Measurements from ENCODE around the gene NALCN. TPM values are rescaled to one million over a fixed set of nuclear protein-coding genes. Genes with fewer than 3 reads are reported as not detected.

Gene NALCN
- total RNA-seq, 2 experiments from 2014 or later = not detected

- POLR2A ChIA-PET = no interaction called here
- Mint-ChIP-seq H3K4me1 (ENCODE audit: low read depth) (no peaks in the 10 kb centered on the region), H3K4me3 (no peak overlapping the region), H3K9me3 (no peaks in the 10 kb centered on the region), H3K36me3 (no peaks in the 10 kb centered on the region), H3K27me3 (peaks cover 5% of the 10 kb centered on the region), H3K27ac (no peak overlapping the region)
- DNase-seq = no peak
- intact Hi-C loops (cut with micrococcal nuclease) = no loop called here
- CTCF ChIA-PET = no interaction called here
Observed at GRCh38 chr13:101408154-101408553, 8.2 kb downstream of the NALCN start.

GRCh38 chr13:101406791-101407190 is 9.5 kb downstream of the NALCN start:
- no peak for DNase-seq
- peaks cover 8% of the 10 kb centered on the region for H3K27me3 Mint-ChIP-seq
- no peaks in the 10 kb centered on the region for H3K36me3 Mint-ChIP-seq
- no peaks in the 10 kb centered on the region for H3K9me3 Mint-ChIP-seq
- H3K4me1 Mint-ChIP-seq (ENCODE audit: low read depth) = no peaks in the 10 kb centered on the region
- intact Hi-C loops (cut with micrococcal nuclease) = no loop called here
- CTCF ChIA-PET = no interaction called here
- H3K27ac Mint-ChIP-seq = no peak overlapping the region
- POLR2A ChIA-PET = no interaction called here
- H3K4me3 Mint-ChIP-seq = no peak overlapping the region

GRCh38 chr13:101401196-101401595 is 15.1 kb downstream of the NALCN start:
- Mint-ChIP-seq H3K36me3 (no peaks in the 10 kb centered on the region), H3K4me1 (ENCODE audit: low read depth) (no peaks in the 10 kb centered on the region), H3K4me3 (no peak overlapping the region), H3K27ac (no peak overlapping the region), H3K27me3 (peaks cover 6% of the 10 kb centered on the region), H3K9me3 (no peaks in the 10 kb centered on the region)
- DNase-seq = no peak
- CTCF ChIA-PET = no interaction called here
- POLR2A ChIA-PET = no interaction called here
- intact Hi-C loops (cut with micrococcal nuclease) = no loop called here

- H3K27ac Mint-ChIP-seq = no peak overlapping the region
- no peaks in the 10 kb centered on the region for H3K4me1 Mint-ChIP-seq (ENCODE audit: low read depth)
- ChIA-PET POLR2A (no interaction called here), CTCF (no interaction called here)
- H3K36me3 Mint-ChIP-seq = no peaks in the 10 kb centered on the region
- no peaks in the 10 kb centered on the region for H3K9me3 Mint-ChIP-seq
- intact Hi-C loops (cut with micrococcal nuclease) = no loop called here
- no peak overlapping the region for H3K4me3 Mint-ChIP-seq
- H3K27me3 Mint-ChIP-seq = peaks cover 3% of the 10 kb centered on the region
- DNase-seq = no peak
Observed at GRCh38 chr13:101399365-101399764, 16.9 kb downstream of the NALCN start.

GRCh38 chr13:101398920-101399319 is 17.4 kb downstream of the NALCN start:
- CTCF ChIA-PET = no interaction called here
- intact Hi-C loops (cut with micrococcal nuclease) = no loop called here

GRCh38 chr13:101398191-101398590 is 18.1 kb downstream of the NALCN start:
- Mint-ChIP-seq H3K27me3 (peaks cover 3% of the 10 kb centered on the region), H3K4me3 (no peak overlapping the region), H3K36me3 (no peaks in the 10 kb centered on the region), H3K27ac (no peak overlapping the region), H3K4me1 (ENCODE audit: low read depth) (no peaks in the 10 kb centered on the region), H3K9me3 (no peaks in the 10 kb centered on the region)
- no peak for DNase-seq
- POLR2A ChIA-PET = no interaction called here
- CTCF ChIA-PET = no interaction called here
- intact Hi-C loops (cut with micrococcal nuclease) = no loop called here

More at GRCh38 chr13:101398920-101399319, 17.4 kb downstream of the NALCN start:
- H3K4me1 Mint-ChIP-seq (ENCODE audit: low read depth) = no peaks in the 10 kb centered on the region
- H3K27ac Mint-ChIP-seq = no peak overlapping the region
- no peaks in the 10 kb centered on the region for H3K9me3 Mint-ChIP-seq
- H3K27me3 Mint-ChIP-seq = peaks cover 3% of the 10 kb centered on the region
- no peak overlapping the region for H3K4me3 Mint-ChIP-seq
- POLR2A ChIA-PET = interaction anchor here (0.6 kb wide), 1 partner anchor 52 kb away, joined by 3 read pairs; no protein-coding TSS in a partner anchor
- H3K36me3 Mint-ChIP-seq = no peaks in the 10 kb centered on the region
- no peak for DNase-seq

- intact Hi-C loops (cut with micrococcal nuclease) = no loop called here
- DNase-seq = no peak
- no peaks in the 10 kb centered on the region for H3K9me3 Mint-ChIP-seq
- no peak overlapping the region for H3K27ac Mint-ChIP-seq
- ChIA-PET POLR2A (no interaction called here), CTCF (no interaction called here)
- no peaks in the 10 kb centered on the region for H3K36me3 Mint-ChIP-seq
- no peaks in the 10 kb centered on the region for H3K4me1 Mint-ChIP-seq (ENCODE audit: low read depth)
- no peak overlapping the region for H3K4me3 Mint-ChIP-seq
- H3K27me3 Mint-ChIP-seq = peaks cover 3% of the 10 kb centered on the region
Observed at GRCh38 chr13:101397742-101398141, 18.6 kb downstream of the NALCN start.

- H3K27ac Mint-ChIP-seq = no peak overlapping the region
- H3K27me3 Mint-ChIP-seq = peaks cover 4% of the 10 kb centered on the region
- no peak for DNase-seq
- H3K9me3 Mint-ChIP-seq = no peaks in the 10 kb centered on the region
- intact Hi-C loops (cut with micrococcal nuclease) = no loop called here
- H3K36me3 Mint-ChIP-seq = no peaks in the 10 kb centered on the region
- no peak overlapping the region for H3K4me3 Mint-ChIP-seq
- ChIA-PET CTCF (no interaction called here), POLR2A (no interaction called here)
- H3K4me1 Mint-ChIP-seq (ENCODE audit: low read depth) = no peaks in the 10 kb centered on the region
Observed at GRCh38 chr13:101394605-101395004, 21.7 kb downstream of the NALCN start.

- Mint-ChIP-seq H3K27ac (no peak overlapping the region), H3K9me3 (no peaks in the 10 kb centered on the region), H3K4me3 (no peak overlapping the region), H3K36me3 (no peaks in the 10 kb centered on the region), H3K4me1 (ENCODE audit: low read depth) (no peaks in the 10 kb centered on the region), H3K27me3 (peaks cover 8% of the 10 kb centered on the region)
- POLR2A ChIA-PET = no interaction called here
- intact Hi-C loops (cut with micrococcal nuclease) = no loop called here
- no peak for DNase-seq
- CTCF ChIA-PET = no interaction called here
Observed at GRCh38 chr13:101393140-101393539, 23.2 kb downstream of the NALCN start.

GRCh38 chr13:101390461-101390860 is 25.8 kb downstream of the NALCN start:
- Mint-ChIP-seq H3K4me1 (ENCODE audit: low read depth) (no peaks in the 10 kb centered on the region), H3K36me3 (no peaks in the 10 kb centered on the region), H3K4me3 (no peak overlapping the region), H3K27ac (no peak overlapping the region), H3K9me3 (no peaks in the 10 kb centered on the region), H3K27me3 (peaks cover 8% of the 10 kb centered on the region)
- intact Hi-C loops (cut with micrococcal nuclease) = no loop called here
- DNase-seq = no peak
- ChIA-PET POLR2A (no interaction called here), CTCF (no interaction called here)

GRCh38 chr13:101384929-101385328 is 31.4 kb downstream of the NALCN start:
- ChIA-PET POLR2A (no interaction called here), CTCF (no interaction called here)
- no peak for DNase-seq
- H3K9me3 Mint-ChIP-seq = no peaks in the 10 kb centered on the region
- no peak overlapping the region for H3K27ac Mint-ChIP-seq
- H3K4me1 Mint-ChIP-seq (ENCODE audit: low read depth) = no peaks in the 10 kb centered on the region
- intact Hi-C loops (cut with micrococcal nuclease) = no loop called here
- no peak overlapping the region for H3K4me3 Mint-ChIP-seq
- no peaks in the 10 kb centered on the region for H3K36me3 Mint-ChIP-seq
- H3K27me3 Mint-ChIP-seq = peaks cover 4% of the 10 kb centered on the region

- Mint-ChIP-seq H3K4me1 (ENCODE audit: low read depth) (no peaks in the 10 kb centered on the region), H3K27me3 (no peaks in the 10 kb centered on the region), H3K4me3 (no peak overlapping the region), H3K9me3 (no peaks in the 10 kb centered on the region), H3K36me3 (no peaks in the 10 kb centered on the region), H3K27ac (no peak overlapping the region)
- no peak for DNase-seq
- CTCF ChIA-PET = no interaction called here
- POLR2A ChIA-PET = no interaction called here
- intact Hi-C loops (cut with micrococcal nuclease) = no loop called here
Observed at GRCh38 chr13:101383595-101383994, 32.7 kb downstream of the NALCN start.

- ChIA-PET CTCF (no interaction called here), POLR2A (no interaction called here)
- Mint-ChIP-seq H3K9me3 (no peaks in the 10 kb centered on the region), H3K27me3 (no peaks in the 10 kb centered on the region), H3K4me1 (ENCODE audit: low read depth) (no peaks in the 10 kb centered on the region), H3K27ac (no peak overlapping the region), H3K36me3 (no peaks in the 10 kb centered on the region), H3K4me3 (no peak overlapping the region)
- intact Hi-C loops (cut with micrococcal nuclease) = no loop called here
- no peak for DNase-seq
Observed at GRCh38 chr13:101382701-101383100, 33.6 kb downstream of the NALCN start.

- ChIA-PET POLR2A (no interaction called here), CTCF (no interaction called here)
- no peaks in the 10 kb centered on the region for H3K4me1 Mint-ChIP-seq (ENCODE audit: low read depth)
- no peaks in the 10 kb centered on the region for H3K9me3 Mint-ChIP-seq
- H3K36me3 Mint-ChIP-seq = no peaks in the 10 kb centered on the region
- intact Hi-C loops (cut with micrococcal nuclease) = no loop called here
- DNase-seq = no peak
- no peaks in the 10 kb centered on the region for H3K27me3 Mint-ChIP-seq
- no peak overlapping the region for H3K4me3 Mint-ChIP-seq
- H3K27ac Mint-ChIP-seq = no peak overlapping the region
Observed at GRCh38 chr13:101382086-101382485, 34.2 kb downstream of the NALCN start.

Data from activated CD4-positive, alpha-beta memory T cell treated with anti-CD3 and anti-CD28 coated beads for 36 hours (primary cell).